Spleen (tissue), 11 donors: ENCODE data around the gene POLG. TPM values are rescaled to one million over a fixed set of nuclear protein-coding genes. Genes with fewer than 3 reads are reported as not detected.

Experiments
- DNase-seq: peaks from one replicate; pipeline ENCODE4 v3.0.0-alpha.2; 2020
- H3K27ac ChIP-seq, 8 donors: fragments of 200-600 bp; sonication (generic) in 7 of 8; 1 replicate in 4 of 8; 2 replicates in 4 of 8; pipeline versions ENCODE4 v1.5.0 to v1.8.0; 2016 to 2021; ENCODE audit warnings: inconsistent platforms in 4 of 8, mild to moderate bottlenecking in 4 of 8, moderate library complexity in 1 of 8
- H3K27me3 ChIP-seq, 7 donors: fragments of 200-600 bp; sonication (generic) in 6 of 7; replicated peaks in 1 of 7; 1 replicate in 4 of 7; 2 replicates in 3 of 7; pipeline versions ENCODE4 v1.5.0 to v1.8.0; 2016 to 2021; ENCODE audit warnings: inconsistent platforms in 3 of 7, mild to moderate bottlenecking in 1 of 7
- H3K36me3 ChIP-seq, 6 donors: fragments of 200-600 bp; sonication (generic) in 5 of 6; 1 replicate in 4 of 6; 2 replicates in 2 of 6; pipeline versions ENCODE4 v1.5.0 to v1.8.0; 2016 to 2021; ENCODE audit warnings: inconsistent platforms in 2 of 6
- H3K4me1 ChIP-seq, 6 donors: fragments of 200-600 bp; sonication (generic) in 5 of 6; 1 replicate in 3 of 6; 2 replicates in 3 of 6; pipeline versions ENCODE4 v1.5.0 to v1.8.0; 2016 to 2021; ENCODE audit warnings: inconsistent platforms in 3 of 6
- H3K4me3 ChIP-seq, 8 donors: fragments of 200-600 bp; sonication (generic) in 7 of 8; 1 replicate in 4 of 8; 2 replicates in 4 of 8; pipeline versions ENCODE4 v1.5.0 to v1.8.0; 2016 to 2021; ENCODE audit warnings: inconsistent platforms in 4 of 8, mild to moderate bottlenecking in 4 of 8, moderate library complexity in 2 of 8
- H3K9me3 ChIP-seq, 8 donors: fragments of 200-600 bp; sonication (generic) in 7 of 8; 1 replicate in 4 of 8; 2 replicates in 4 of 8; pipeline versions ENCODE4 v1.5.0 to v1.8.0; 2016 to 2021; ENCODE audit warnings: inconsistent platforms in 4 of 8
- CTCF ChIP-seq, 11 experiments: fragments of 200-600 bp in 7 of 11; fragments of 450-650 bp in 4 of 11; sonication (generic) in 4 of 11; IDR thresholded peaks in 8 of 11; conservative IDR thresholded peaks in 3 of 11; 1 replicate in 7 of 11; 2 replicates in 4 of 11; pipeline versions ENCODE4 v1.4.0 to v1.8.0; 2016 to 2021; ENCODE audit warnings: antibody characterized with exemption in 11 of 11, inconsistent platforms in 4 of 11, mild to moderate bottlenecking in 1 of 11
- POLR2A ChIP-seq, 3 donors: fragments of 450-650 bp; IDR thresholded peaks; one replicate each; pipeline ENCODE4 v1.5.1; 2017; ENCODE audit warnings: antibody characterized with exemption in 3 of 3, mild to moderate bottlenecking in 1 of 3
- POLR2AphosphoS5 ChIP-seq, 3 donors: sonication (generic); formaldehyde crosslinking; IDR thresholded peaks; one replicate each; pipeline ENCODE4 v1.5.1; 2017; ENCODE audit warnings: antibody characterized with exemption in 3 of 3
- WGBS, 5 donors: extraction: QIAGEN DNeasy Blood & Tissue Kit in 3 of 5; methylation state at CpG; one replicate each; pipeline versions ENCODE4 v1.1.5 to v1.1.7; 2013 to 2018; 5-methylcytosine and 5-hydroxymethylcytosine counted together
- intact Hi-C: fragments of 100-400 bp; cut with DNase I; formaldehyde crosslinking; loops from one replicate; pipeline ENCODE4 v1.15.0; 2023; ENCODE audit warnings: low total_unique reads
- polyA plus RNA-seq, 3 donors: library from polyadenylated mRNA; stranded (reverse); fragments of 200-250 nt; gene quantifications; one replicate each; pipeline ENCODE4 v1.2.1, GENCODE V29; 2013
- total RNA-seq, 7 donors: library from RNA; depleted of rRNA in 3 of 7; stranded (reverse); fragments of >200 nt in 3 of 7; fragmentation: NEBNext Ultra II Directional in 4 of 7; extraction: Animal tissue kit (Norgen Biotek cat#: 25700) in 4 of 7; gene quantifications; one replicate each; pipeline versions ENCODE4 v1.1.0 to v1.2.1, GENCODE V29; 2016 to 2021
- donor health status: healthy with polysubstance abuse.
- donor health status: DM: no; HTN: no; CAD: no; lungs with moderate emphysema.
- donor health status: DM: no; HTN: no; CAD: no.
- donor health status: Bipolar disorder and iron deficiency.
- donor health status: healthy.
- donor health status: DM: no; HTN: no; CAD: no.
- donor health status: DM: yes; HTN: yes; CAD: no.

POLG gene
- total and polyA plus RNA-seq, 10 donors, result 38.3 to 105 (median 68.3) TPM

GRCh38 chr15:89362203-89363101 lies 27.8 kb upstream of the POLG start:
- no peaks in the 10 kb centered on the region for H3K36me3 ChIP-seq
- DNase-seq, result peak; percentile 59
- H3K9me3 ChIP-seq, result no peaks in the 10 kb centered on the region
- peak overlapping the region in 5 of 8 donors; percentile 13 to 52 (median 19) for H3K4me3 ChIP-seq
- H3K27ac ChIP-seq, result no peak overlapping the region
- peaks cover 18 to 100% (median 98%) of the 10 kb centered on the region in 7 donors for H3K27me3 ChIP-seq
- H3K4me1 ChIP-seq, result peaks cover 16 to 66% (median 34%) of the 10 kb centered on the region in 6 donors
- peak in 1 of 11 experiments; percentile 14 for TF ChIP-seq CTCF (IDR thresholded peaks at IDR 0.05 in 8 of 11, conservative IDR thresholded peaks at IDR 0.05 in 3 of 11)
- TF ChIP-seq POLR2AphosphoS5 (IDR thresholded peaks at IDR 0.05), result no peak
- WGBS, 5 donors, result 5 to 7% (median 5%) methylated on average over 28 to 73 of the region's 73 CpGs
- intact Hi-C loops, result no loop called here

GRCh38 chr15:89361451-89362202 lies 27.0 kb upstream of the POLG start:
- peaks cover 14 to 100% (median 97%) of the 10 kb centered on the region in 7 donors for H3K27me3 ChIP-seq
- WGBS, 5 donors, result 8 to 28% (median 14%) methylated on average over 22 to 41 of the region's 41 CpGs
- no peaks in the 10 kb centered on the region for H3K9me3 ChIP-seq
- TF ChIP-seq CTCF (IDR thresholded peaks at IDR 0.05 in 8 of 11, conservative IDR thresholded peaks at IDR 0.05 in 3 of 11) (no peak), POLR2AphosphoS5 (IDR thresholded peaks at IDR 0.05) (peak in 1 of 3 donors; percentile 36)
- peaks cover 13 to 58% (median 30%) of the 10 kb centered on the region in 6 donors for H3K4me1 ChIP-seq
- intact Hi-C loops, result no loop called here
- no peaks in the 10 kb centered on the region for H3K36me3 ChIP-seq
- peak overlapping the region in 4 of 8 donors; percentile 13 to 52 (median 18) for H3K4me3 ChIP-seq
- H3K27ac ChIP-seq, result no peak overlapping the region
- peak; percentile 82 for DNase-seq

- WGBS, 5 donors, result 7 to 13% (median 8%) methylated on average over 31 of the region's 31 CpGs
- Histone ChIP-seq H3K27me3 (peaks cover 14 to 100% (median 93%) of the 10 kb centered on the region in 7 donors), H3K4me3 (no peak overlapping the region), H3K9me3 (no peaks in the 10 kb centered on the region), H3K27ac (no peak overlapping the region), H3K36me3 (no peaks in the 10 kb centered on the region), H3K4me1 (peaks cover 13 to 58% (median 30%) of the 10 kb centered on the region in 6 donors)
- TF ChIP-seq POLR2AphosphoS5 (IDR thresholded peaks at IDR 0.05) (no peak), POLR2A (IDR thresholded peaks at IDR 0.05) (no peak), CTCF (IDR thresholded peaks at IDR 0.05 in 8 of 11, conservative IDR thresholded peaks at IDR 0.05 in 3 of 11) (no peak)
- intact Hi-C loops, result no loop called here
- peak; percentile 54 for DNase-seq
These were observed 25.8 kb upstream of the POLG start for GRCh38 chr15:89360294-89360971.
